Measurements from ENCODE around the gene COMMD1.
"Not testable (repeated sequence)": the region's sequence is repeated elsewhere in the genome, so short reads cannot be mapped to it uniquely, and the experiment has no call there.

Gene COMMD1

GRCh38 chr2:62084801-62085200, 179.3 kb downstream of the COMMD1 start:
- no peak overlapping the region for H3K27ac Mint-ChIP-seq
- H3K4me3 Mint-ChIP-seq, result no peak overlapping the region
- H3K36me3 Mint-ChIP-seq (ENCODE audit: low read depth), result no peaks in the 10 kb centered on the region
- no peaks in the 10 kb centered on the region for H3K4me1 Mint-ChIP-seq (ENCODE audit: low read depth)
- no peaks in the 10 kb centered on the region for H3K9me3 Mint-ChIP-seq
- no peaks in the 10 kb centered on the region for H3K27me3 Mint-ChIP-seq (ENCODE audit: low read depth)

GRCh38 chr2:62089658-62090057, 184.2 kb downstream of the COMMD1 start:
- no peaks in the 10 kb centered on the region for H3K36me3 Mint-ChIP-seq (ENCODE audit: low read depth)
- H3K27ac Mint-ChIP-seq, result no peak overlapping the region
- H3K4me1 Mint-ChIP-seq (ENCODE audit: low read depth), result no peaks in the 10 kb centered on the region
- no peak overlapping the region for H3K4me3 Mint-ChIP-seq
- no peaks in the 10 kb centered on the region for H3K27me3 Mint-ChIP-seq (ENCODE audit: low read depth)
- no peaks in the 10 kb centered on the region for H3K9me3 Mint-ChIP-seq

- Mint-ChIP-seq H3K27ac (no peak overlapping the region), H3K9me3 (no peaks in the 10 kb centered on the region), H3K27me3 (ENCODE audit: low read depth) (no peaks in the 10 kb centered on the region), H3K36me3 (ENCODE audit: low read depth) (no peaks in the 10 kb centered on the region), H3K4me1 (ENCODE audit: low read depth) (no peaks in the 10 kb centered on the region), H3K4me3 (no peak overlapping the region)
Observed at GRCh38 chr2:62091471-62091870, 186.0 kb downstream of the COMMD1 start.

GRCh38 chr2:62099050-62099449, 193.6 kb downstream of the COMMD1 start:
- Mint-ChIP-seq H3K36me3 (ENCODE audit: low read depth) (no peaks in the 10 kb centered on the region), H3K27me3 (ENCODE audit: low read depth) (no peaks in the 10 kb centered on the region), H3K4me3 (no peak overlapping the region), H3K4me1 (ENCODE audit: low read depth) (no peaks in the 10 kb centered on the region), H3K27ac (no peak overlapping the region), H3K9me3 (no peaks in the 10 kb centered on the region)

- Mint-ChIP-seq H3K36me3 (ENCODE audit: low read depth) (no peaks in the 10 kb centered on the region), H3K4me3 (no peak overlapping the region), H3K27ac (no peak overlapping the region), H3K9me3 (no peaks in the 10 kb centered on the region), H3K4me1 (ENCODE audit: low read depth) (no peaks in the 10 kb centered on the region), H3K27me3 (ENCODE audit: low read depth) (no peaks in the 10 kb centered on the region)
Observed at GRCh38 chr2:62099523-62100175, 194.2 kb downstream of the COMMD1 start.

- H3K27me3 Mint-ChIP-seq (ENCODE audit: low read depth), result no peaks in the 10 kb centered on the region
- H3K9me3 Mint-ChIP-seq, result no peaks in the 10 kb centered on the region
- no peak overlapping the region for H3K27ac Mint-ChIP-seq
- no peaks in the 10 kb centered on the region for H3K36me3 Mint-ChIP-seq (ENCODE audit: low read depth)
- H3K4me1 Mint-ChIP-seq (ENCODE audit: low read depth), result no peaks in the 10 kb centered on the region
- no peak overlapping the region for H3K4me3 Mint-ChIP-seq
Observed at GRCh38 chr2:62101886-62102285, 196.4 kb downstream of the COMMD1 start.

GRCh38 chr2:62102402-62102920, 197.0 kb downstream of the COMMD1 start:
- H3K27ac Mint-ChIP-seq, result no peak overlapping the region
- no peaks in the 10 kb centered on the region for H3K4me1 Mint-ChIP-seq (ENCODE audit: low read depth)
- H3K4me3 Mint-ChIP-seq, result no peak overlapping the region
- no peaks in the 10 kb centered on the region for H3K9me3 Mint-ChIP-seq
- H3K36me3 Mint-ChIP-seq (ENCODE audit: low read depth), result no peaks in the 10 kb centered on the region
- H3K27me3 Mint-ChIP-seq (ENCODE audit: low read depth), result no peaks in the 10 kb centered on the region

- H3K4me1 Mint-ChIP-seq (ENCODE audit: low read depth), result no peaks in the 10 kb centered on the region
- H3K27ac Mint-ChIP-seq, result no peak overlapping the region
- H3K36me3 Mint-ChIP-seq (ENCODE audit: low read depth), result no peaks in the 10 kb centered on the region
- no peaks in the 10 kb centered on the region for H3K27me3 Mint-ChIP-seq (ENCODE audit: low read depth)
- H3K9me3 Mint-ChIP-seq, result no peaks in the 10 kb centered on the region
- H3K4me3 Mint-ChIP-seq, result no peak overlapping the region
Observed at GRCh38 chr2:62109554-62109953, 204.1 kb downstream of the COMMD1 start.

GRCh38 chr2:62110415-62111025, 205.0 kb downstream of the COMMD1 start:
- Mint-ChIP-seq H3K9me3 (no peaks in the 10 kb centered on the region), H3K4me3 (no peak overlapping the region), H3K4me1 (ENCODE audit: low read depth) (no peaks in the 10 kb centered on the region), H3K27me3 (ENCODE audit: low read depth) (no peaks in the 10 kb centered on the region), H3K36me3 (ENCODE audit: low read depth) (no peaks in the 10 kb centered on the region), H3K27ac (no peak overlapping the region)

GRCh38 chr2:62112179-62112578, 206.7 kb downstream of the COMMD1 start:
- H3K27ac Mint-ChIP-seq, result no peak overlapping the region
- no peaks in the 10 kb centered on the region for H3K4me1 Mint-ChIP-seq (ENCODE audit: low read depth)
- no peaks in the 10 kb centered on the region for H3K9me3 Mint-ChIP-seq
- no peak overlapping the region for H3K4me3 Mint-ChIP-seq
- H3K27me3 Mint-ChIP-seq (ENCODE audit: low read depth), result no peaks in the 10 kb centered on the region
- no peaks in the 10 kb centered on the region for H3K36me3 Mint-ChIP-seq (ENCODE audit: low read depth)

GRCh38 chr2:62114564-62114963, 209.1 kb downstream of the COMMD1 start:
- no peaks in the 10 kb centered on the region for H3K4me1 Mint-ChIP-seq (ENCODE audit: low read depth)
- no peaks in the 10 kb centered on the region for H3K27me3 Mint-ChIP-seq (ENCODE audit: low read depth)
- no peak overlapping the region for H3K4me3 Mint-ChIP-seq
- no peaks in the 10 kb centered on the region for H3K36me3 Mint-ChIP-seq (ENCODE audit: low read depth)
- no peaks in the 10 kb centered on the region for H3K9me3 Mint-ChIP-seq
- H3K27ac Mint-ChIP-seq, result no peak overlapping the region

GRCh38 chr2:62116983-62117382, 211.5 kb downstream of the COMMD1 start:
- no peak overlapping the region for H3K27ac Mint-ChIP-seq
- H3K4me3 Mint-ChIP-seq, result no peak overlapping the region
- no peaks in the 10 kb centered on the region for H3K4me1 Mint-ChIP-seq (ENCODE audit: low read depth)
- H3K36me3 Mint-ChIP-seq (ENCODE audit: low read depth), result no peaks in the 10 kb centered on the region
- no peaks in the 10 kb centered on the region for H3K27me3 Mint-ChIP-seq (ENCODE audit: low read depth)
- no peaks in the 10 kb centered on the region for H3K9me3 Mint-ChIP-seq

- no peaks in the 10 kb centered on the region for H3K36me3 Mint-ChIP-seq (ENCODE audit: low read depth)
- H3K27ac Mint-ChIP-seq, result no peak overlapping the region
- no peaks in the 10 kb centered on the region for H3K4me1 Mint-ChIP-seq (ENCODE audit: low read depth)
- no peaks in the 10 kb centered on the region for H3K27me3 Mint-ChIP-seq (ENCODE audit: low read depth)
- H3K9me3 Mint-ChIP-seq, result no peaks in the 10 kb centered on the region
- H3K4me3 Mint-ChIP-seq, result no peak overlapping the region
Observed at GRCh38 chr2:62118160-62118559, 212.7 kb downstream of the COMMD1 start.

- Mint-ChIP-seq H3K4me1 (ENCODE audit: low read depth) (no peaks in the 10 kb centered on the region), H3K9me3 (no peaks in the 10 kb centered on the region), H3K36me3 (ENCODE audit: low read depth) (no peaks in the 10 kb centered on the region), H3K4me3 (no peak overlapping the region), H3K27ac (no peak overlapping the region), H3K27me3 (ENCODE audit: low read depth) (no peaks in the 10 kb centered on the region)
Observed at GRCh38 chr2:62119311-62119974, 214.0 kb downstream of the COMMD1 start.

GRCh38 chr2:62126239-62126638, 220.8 kb downstream of the COMMD1 start:
- H3K4me3 Mint-ChIP-seq; H3K4me1 Mint-ChIP-seq (ENCODE audit: low read depth); H3K9me3 Mint-ChIP-seq; H3K27ac Mint-ChIP-seq; H3K27me3 Mint-ChIP-seq (ENCODE audit: low read depth); H3K36me3 Mint-ChIP-seq (ENCODE audit: low read depth): not testable (repeated sequence)

Data from T-helper 1 cell treated with Interleukin-12 subunit alpha and Interleukin-12 subunit beta and Interleukin-4 antibody, amounts not matched to agents 30 μg/mL and 1 μg/mL, for 36 hours (primary cell).